HG02642 (cell line): ENCODE results near the gene DZANK1.
"Not testable (repeated sequence)": the region's sequence is repeated elsewhere in the genome, so short reads cannot be mapped to it uniquely, and the experiment has no call there.

Experiments
- ATAC-seq: cut with Tn5 transposase; IDR thresholded peaks from one replicate; pipeline ENCODE4 v1.9.1; 2021; ENCODE audit warnings: mild to moderate bottlenecking; ENCODE audit not compliant: unreplicated experiment, poor library complexity

DZANK1 gene

GRCh38 chr20:18443886-18444285, 22.9 kb downstream of the DZANK1 start:
- ATAC-seq, result no peak

DNA sequence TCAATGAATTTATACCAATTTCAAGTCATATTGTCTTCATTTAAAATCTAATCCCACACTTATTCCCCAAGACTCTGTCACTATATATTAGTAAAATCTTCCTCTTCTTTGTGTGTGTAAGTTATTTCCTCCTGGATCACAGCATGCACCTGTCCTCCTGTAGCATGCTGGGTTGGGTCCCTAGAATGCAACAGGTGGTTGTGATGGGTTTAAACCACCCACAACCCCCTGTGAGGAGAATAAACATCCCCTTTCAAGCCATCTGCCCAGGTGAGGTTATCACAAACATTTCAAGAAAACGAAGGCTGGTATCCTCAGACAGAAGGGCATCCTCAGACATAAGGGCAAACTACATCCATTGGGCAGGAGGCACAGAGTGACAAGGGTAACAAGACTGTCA, 26.4 kb downstream of the DZANK1 start:
- no peak for ATAC-seq

GRCh38 chr20:18436847-18437246, 30.0 kb downstream of the DZANK1 start:
- ATAC-seq, result no peak

DNA sequence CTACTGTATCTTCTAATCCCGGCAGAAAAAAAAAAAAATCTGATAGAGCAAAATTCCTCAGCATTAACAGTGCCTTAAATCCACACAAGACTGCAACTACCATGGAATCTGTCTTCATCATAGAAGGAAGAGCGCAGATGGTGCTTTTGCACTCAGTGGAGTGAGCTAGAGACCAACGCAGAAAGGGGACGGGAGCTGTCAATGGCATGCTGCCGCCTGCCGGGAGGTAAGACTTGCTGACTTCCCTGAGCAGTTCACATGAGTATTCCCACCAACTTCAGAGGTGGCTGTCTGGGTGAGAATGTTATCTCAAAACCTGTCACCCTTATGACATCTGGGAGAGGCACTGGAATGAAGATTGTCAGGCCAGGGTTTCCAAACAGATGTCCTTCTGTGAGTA, 35.6 kb downstream of the DZANK1 start:
- ATAC-seq, result no peak

DNA sequence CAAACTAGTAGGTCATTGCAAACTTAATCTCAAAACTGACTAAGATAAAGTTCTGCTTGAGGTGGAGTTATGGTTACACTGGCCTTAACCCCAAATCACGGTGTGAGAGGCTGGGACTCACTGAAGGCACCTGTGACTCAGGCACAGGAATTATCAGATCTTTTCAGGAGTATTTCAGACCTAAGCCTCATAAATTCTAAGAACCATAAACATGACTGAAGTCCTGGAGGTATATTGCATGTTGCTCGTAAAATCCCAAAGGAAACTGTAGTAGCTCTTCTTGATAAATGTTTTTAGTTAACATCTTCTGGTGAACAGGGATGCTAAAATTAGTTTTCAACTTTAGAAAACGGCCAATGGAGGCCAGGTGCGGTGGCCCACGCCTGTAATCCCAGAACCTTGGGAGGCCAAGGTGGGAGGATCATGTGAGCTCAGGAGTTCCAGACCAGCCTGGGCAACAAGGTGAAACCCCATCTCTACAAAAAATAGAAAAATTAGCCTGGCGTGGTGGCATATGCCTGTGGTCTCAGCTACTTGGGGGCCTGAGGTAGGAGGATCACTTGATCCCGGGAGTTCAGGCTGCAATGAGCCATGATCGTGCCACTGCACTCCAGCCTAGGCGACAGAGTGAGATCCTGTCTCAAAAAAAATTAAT, 36.5 kb downstream of the DZANK1 start:
- ATAC-seq, result no peak

DNA sequence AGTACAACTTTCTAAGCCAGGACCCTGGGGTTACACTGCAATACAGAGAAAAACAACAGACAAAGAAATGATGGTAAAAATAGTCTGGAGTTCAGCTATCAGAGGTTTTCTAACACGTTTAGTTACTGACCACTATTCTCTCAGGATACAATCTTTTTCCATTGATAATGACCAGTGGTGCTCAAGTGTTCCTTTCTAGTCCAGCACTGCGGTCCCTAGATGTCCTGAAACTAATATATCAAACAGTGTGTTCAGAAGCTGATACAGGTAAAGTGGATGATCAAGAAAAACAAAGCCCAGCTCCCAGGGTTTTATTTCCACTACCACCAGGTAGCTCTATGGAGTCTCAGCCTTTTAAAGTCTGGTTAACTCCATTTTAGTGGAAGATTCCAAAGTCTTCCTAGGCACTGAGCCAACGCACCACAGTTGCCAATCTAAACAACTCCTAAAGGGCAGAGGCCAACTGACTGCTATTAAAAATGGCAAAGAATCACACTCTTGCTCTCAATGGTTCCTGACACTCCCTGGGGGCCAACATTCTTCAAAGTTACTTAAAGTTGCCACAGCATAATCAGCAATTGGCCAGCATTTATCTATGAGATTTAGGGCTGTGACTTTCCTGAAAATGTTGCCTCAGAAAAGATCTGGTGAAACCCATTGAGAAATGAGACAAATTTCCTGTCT, 38.2 kb downstream of the DZANK1 start:
- ATAC-seq, result no peak

GRCh38 chr20:18427214-18427613, 39.6 kb downstream of the DZANK1 start:
- no peak for ATAC-seq

DNA sequence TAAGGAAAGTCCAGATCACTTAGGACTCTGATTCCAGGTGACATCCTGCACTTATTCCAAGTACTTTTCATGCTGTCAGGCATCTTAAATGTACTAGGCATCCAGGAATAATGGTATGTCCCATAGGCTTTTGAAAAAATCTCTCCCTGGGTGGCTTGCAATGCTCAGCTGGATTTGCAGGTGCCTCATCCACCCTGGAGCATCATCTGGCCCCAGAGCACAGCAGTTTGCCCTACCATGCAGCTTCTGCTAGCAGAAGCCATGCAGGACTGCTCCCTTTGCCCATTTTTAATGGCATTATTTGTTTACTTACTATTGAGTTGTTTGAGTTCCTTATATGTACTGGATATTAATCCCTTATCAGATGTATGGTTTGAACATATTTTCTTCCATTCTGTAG, 45.2 kb downstream of the DZANK1 start:
- ATAC-seq, result no peak

DNA sequence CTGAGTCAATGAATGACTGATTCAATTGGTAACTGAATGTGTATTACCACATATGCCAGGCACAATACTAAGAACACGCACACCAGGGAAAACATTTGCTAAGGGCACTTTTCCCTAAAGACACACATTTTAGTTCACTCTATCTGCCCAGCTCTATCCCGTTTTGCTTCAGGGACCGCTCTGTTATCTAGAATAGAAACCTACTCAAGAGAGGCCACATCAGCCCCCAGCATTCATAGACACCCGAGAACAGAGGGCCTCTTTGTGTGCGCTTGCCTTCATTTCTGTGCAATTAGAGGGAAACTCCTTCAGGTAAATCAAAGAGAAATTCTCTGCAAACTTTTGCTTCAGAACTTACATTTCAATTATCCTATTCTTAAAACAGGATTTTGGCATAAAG, 50.3 kb downstream of the DZANK1 start:
- no peak for ATAC-seq

GRCh38 chr20:18414140-18414539, 52.7 kb downstream of the DZANK1 start:
- no peak for ATAC-seq

DNA sequence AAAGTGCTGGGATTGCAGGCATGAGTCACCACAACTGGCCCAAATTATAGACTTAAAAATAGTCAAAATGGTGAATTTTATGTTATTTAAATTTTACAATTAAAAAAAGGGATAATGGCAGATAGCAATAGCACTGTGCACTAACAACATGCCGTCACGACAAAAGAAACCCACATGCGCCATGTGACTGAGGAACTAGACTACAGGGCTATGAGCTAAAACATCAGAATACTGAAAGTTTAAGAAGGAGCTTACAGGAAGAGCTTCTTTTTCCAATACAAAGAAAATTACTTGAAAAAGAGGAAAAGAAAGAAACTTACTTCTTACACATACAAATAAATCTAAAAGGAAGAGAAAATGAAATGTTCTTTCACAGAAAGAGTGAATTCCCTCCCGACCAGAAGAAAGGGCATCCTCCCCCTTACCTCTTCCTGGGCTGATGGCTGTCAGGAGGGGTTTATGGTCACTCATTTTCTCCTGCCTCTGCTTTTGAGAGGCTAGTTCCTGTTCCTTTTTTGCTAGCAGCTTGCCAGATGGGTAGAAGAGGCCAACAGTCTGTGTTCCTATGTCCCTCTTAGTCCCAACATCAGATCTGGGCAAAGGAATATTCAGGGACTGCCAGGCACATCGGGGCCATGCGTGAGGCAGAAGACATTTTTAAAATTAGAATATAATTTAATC, 54.5 kb downstream of the DZANK1 start:
- ATAC-seq, result peak; percentile 37

DNA sequence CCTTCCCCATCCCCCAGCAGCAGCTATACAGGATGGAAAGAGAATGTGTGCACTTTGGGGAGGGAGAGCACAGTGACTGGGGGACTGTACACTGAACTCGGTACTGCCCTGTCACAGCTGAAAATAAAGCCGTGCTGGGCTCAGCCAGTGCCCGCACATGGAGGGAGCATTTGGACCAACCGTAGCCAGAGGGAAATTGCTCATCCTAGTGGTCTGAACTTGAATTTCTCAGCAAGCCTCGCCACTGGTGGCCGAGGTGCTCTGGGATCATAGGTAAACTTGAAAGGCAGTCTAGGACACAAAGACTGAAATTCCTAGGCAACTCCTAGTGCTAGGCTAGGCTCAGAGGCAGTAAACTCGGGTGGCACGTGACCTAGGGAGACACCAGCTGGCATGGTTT, 61.0 kb downstream of the DZANK1 start:
- ATAC-seq, result no peak

DNA sequence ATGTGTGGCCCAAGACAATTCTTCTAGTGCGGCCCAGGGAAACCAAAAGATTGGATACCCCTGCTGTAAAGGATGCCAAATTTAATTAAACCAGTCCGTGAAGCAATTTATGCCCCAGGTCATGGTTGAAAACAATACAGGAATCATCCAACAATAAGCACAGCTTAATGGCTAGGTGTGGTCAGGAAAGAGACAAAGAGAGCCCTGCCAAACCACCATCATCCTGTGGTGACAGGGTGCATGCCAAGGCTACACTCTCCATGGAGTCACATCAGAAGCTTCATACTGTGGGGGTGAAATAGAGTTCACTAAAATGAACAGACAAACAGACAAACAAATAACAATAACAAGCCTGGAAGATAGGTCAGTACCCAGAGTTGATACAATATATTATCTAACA, 62.7 kb downstream of the DZANK1 start:
- ATAC-seq, result no peak

- ATAC-seq, result no peak
These were observed 63.6 kb downstream of the DZANK1 start for GRCh38 chr20:18403269-18403668.

- no peak for ATAC-seq
These were observed 65.5 kb downstream of the DZANK1 start for GRCh38 chr20:18401305-18401704.

GRCh38 chr20:18400460-18400859, 66.4 kb downstream of the DZANK1 start:
- ATAC-seq, result no peak

DNA sequence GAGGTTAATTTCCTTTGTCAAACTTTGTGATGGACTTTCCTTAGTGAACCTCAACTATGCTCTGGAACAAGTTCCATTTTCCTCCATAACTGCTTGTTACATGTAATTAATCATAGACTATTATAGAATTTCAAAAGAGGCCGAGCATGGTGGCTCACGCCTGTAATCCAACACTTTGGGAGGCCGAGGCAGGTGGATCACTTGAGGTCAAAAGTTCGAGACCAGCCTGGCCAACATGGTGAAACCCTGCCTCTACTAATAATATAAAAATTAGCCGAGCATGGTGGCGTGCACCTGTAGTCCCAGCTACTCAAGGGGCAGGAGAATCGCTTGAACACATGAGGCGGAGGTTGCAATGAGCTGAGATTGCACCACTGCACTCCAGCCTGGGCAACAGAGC, 68.1 kb downstream of the DZANK1 start:
- ATAC-seq, result not testable (repeated sequence)

DNA sequence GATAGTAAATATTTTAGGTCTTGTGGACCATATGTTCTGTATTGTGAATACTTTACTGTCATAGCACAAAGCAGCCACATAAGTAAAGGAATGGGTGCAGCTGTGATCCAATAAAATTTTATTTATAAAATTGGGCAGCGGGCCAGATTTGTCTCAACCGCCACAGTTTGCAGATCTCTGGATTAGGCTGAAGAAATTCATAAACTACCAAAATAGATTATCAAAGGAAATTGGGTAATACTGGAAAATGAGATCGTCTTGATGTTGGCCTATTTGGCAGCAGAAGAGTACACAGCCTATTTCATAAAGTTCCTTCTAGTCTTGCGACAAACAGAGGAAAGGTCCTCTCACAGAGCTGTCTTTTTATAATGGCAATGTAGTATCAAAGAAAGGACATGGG, 69.8 kb downstream of the DZANK1 start:
- no peak for ATAC-seq

DNA sequence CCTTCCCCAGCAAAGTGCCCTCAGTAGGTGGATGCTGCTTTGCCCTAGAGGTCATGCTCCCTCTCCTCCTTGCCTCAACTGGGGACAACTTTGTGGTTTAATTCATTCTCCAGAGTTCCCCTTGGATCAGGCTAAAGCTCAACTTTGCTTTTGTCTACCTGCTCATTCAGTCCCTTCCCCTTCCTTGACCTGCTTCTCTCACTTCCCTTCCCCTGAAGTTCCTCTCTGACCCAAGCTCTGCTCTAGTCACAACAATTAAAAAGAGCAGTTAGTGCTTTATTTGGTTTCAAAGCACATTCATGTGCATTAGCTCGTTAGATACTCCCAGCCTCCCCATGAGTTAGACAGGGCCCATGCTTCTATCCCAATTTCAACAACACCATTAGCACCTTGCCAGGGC, 71.3 kb downstream of the DZANK1 start:
- ATAC-seq, result no peak

DNA sequence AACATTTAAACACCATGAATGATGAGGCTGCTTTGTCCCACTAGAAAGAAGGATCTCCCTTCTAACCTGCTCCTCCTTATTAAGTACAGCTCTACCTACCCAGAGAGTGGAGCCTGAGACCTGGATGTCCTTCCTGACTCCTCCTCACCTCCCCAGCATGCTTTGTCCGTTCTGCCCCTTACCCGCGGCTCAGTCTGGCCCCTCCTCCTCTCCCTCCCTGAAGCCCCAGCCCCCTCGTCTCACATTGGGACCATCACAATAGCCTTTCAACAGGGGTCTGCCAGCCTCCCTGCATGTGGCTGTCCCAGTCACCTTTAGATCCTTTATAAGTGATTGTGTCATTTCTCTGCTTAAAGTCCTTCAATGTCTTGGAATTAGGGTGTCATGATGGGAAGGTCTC, 72.5 kb downstream of the DZANK1 start:
- ATAC-seq, result no peak

DNA sequence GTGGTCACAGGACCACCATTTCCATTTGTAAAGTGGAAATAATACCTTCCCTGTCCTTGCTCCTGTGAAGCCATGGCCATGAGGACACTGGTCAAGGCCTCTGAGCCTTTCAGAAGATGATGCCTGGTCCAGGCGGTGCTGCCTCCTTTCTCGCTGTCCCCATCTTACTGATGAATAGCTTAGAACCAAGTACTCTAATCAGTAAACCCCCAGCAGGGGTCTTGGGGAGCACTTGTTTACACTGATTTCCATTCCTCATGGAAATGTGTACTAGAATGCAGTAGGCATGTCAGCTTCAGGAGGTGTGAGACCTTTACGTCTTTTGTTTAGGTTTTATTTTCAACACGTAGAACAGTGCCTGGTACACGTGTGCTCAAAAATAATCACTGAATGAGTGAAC, 75.1 kb downstream of the DZANK1 start:
- ATAC-seq, result no peak

DNA sequence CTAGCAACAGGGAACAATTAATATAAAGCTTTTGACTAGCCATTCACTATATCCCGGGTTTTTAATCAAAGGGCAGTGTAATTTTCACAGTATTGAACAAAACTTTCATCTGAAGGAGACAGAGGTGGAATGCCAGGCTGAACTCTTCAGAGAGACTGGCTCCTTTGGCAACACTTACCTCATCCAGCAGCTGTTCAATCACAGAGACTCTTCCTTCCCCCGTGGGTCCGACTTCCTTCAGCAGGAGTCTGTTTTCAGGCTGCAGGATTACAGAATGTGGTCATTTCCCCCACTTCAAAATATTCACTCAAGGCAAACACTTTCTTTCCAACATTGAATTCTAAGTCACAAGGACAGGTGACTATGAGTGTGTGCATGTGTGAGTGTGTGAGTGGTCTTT, 76.6 kb downstream of the DZANK1 start:
- ATAC-seq, result no peak
